GM23248 (cell line): Measurements from ENCODE around the gene HIC1. TPM values are rescaled to one million over a fixed set of nuclear protein-coding genes. Genes with fewer than 3 reads are reported as not detected.

ENCODE experiments used
- DNase-seq: peaks from one replicate; pipeline ENCODE4 v3.0.0-alpha.2; 2015
- H2AFZ ChIP-seq: fragments of 200-600 bp; sonication (generic); 2 replicates; pipeline ENCODE4 v1.6.1; 2016; ENCODE audit warnings: antibody characterized with exemption
- H3F3A ChIP-seq: fragments of 200-600 bp; sonication (generic); 2 replicates; pipeline ENCODE4 v1.6.1; 2016; ENCODE audit warnings: mild to moderate bottlenecking, antibody characterized with exemption, mixed run types; ENCODE audit not compliant: insufficient read depth
- H3K27ac ChIP-seq: fragments of 200-600 bp; sonication (generic); 2 replicates; pipeline ENCODE4 v1.5.1; 2016; ENCODE audit warnings: mild to moderate bottlenecking
- H3K27me3 ChIP-seq: fragments of 200-600 bp; sonication (generic); replicated peaks from 2 replicates; pipeline ENCODE4 v1.6.1; 2016; ENCODE audit warnings: mild to moderate bottlenecking; ENCODE audit not compliant: insufficient read depth
- H3K36me3 ChIP-seq: fragments of 200-600 bp; sonication (generic); 2 replicates; pipeline ENCODE4 v1.6.1; 2016; ENCODE audit warnings: low read depth, mild to moderate bottlenecking
- H3K4me1 ChIP-seq: fragments of 200-600 bp; sonication (generic); 2 replicates; pipeline ENCODE4 v1.6.1; 2016; ENCODE audit warnings: mild to moderate bottlenecking; ENCODE audit not compliant: insufficient read depth
- H3K4me2 ChIP-seq: fragments of 200-600 bp; sonication (generic); one replicate; pipeline ENCODE4 v1.6.1; 2016; ENCODE audit warnings: mild to moderate bottlenecking; ENCODE audit not compliant: unreplicated experiment
- H3K4me3 ChIP-seq: fragments of 200-600 bp; sonication (generic); 2 replicates; pipeline ENCODE4 v1.5.1; 2016; ENCODE audit warnings: mild to moderate bottlenecking
- H3K79me2 ChIP-seq: fragments of 200-600 bp; sonication (generic); 2 replicates; pipeline ENCODE4 v1.6.1; 2016; ENCODE audit warnings: mild to moderate bottlenecking; ENCODE audit not compliant: insufficient read depth
- H3K9ac ChIP-seq: fragments of 200-600 bp; sonication (generic); 2 replicates; pipeline ENCODE4 v1.6.1; 2016; ENCODE audit warnings: mild to moderate bottlenecking
- H3K9me2 ChIP-seq: fragments of 200-600 bp; sonication (generic); 2 replicates; pipeline ENCODE4 v1.6.1; 2016; ENCODE audit warnings: mixed run types, mild to moderate bottlenecking, moderate library complexity; ENCODE audit not compliant: insufficient read depth
- H3K9me3 ChIP-seq: fragments of 200-600 bp; sonication (generic); one replicate; pipeline ENCODE4 v1.6.1; 2017; ENCODE audit warnings: low read depth
- H4K20me1 ChIP-seq: fragments of 200-600 bp; sonication (generic); 2 replicates; pipeline ENCODE4 v1.6.0; 2016; ENCODE audit not compliant: insufficient read depth
- EZH2 ChIP-seq: fragments of 200-600 bp; sonication (generic); IDR thresholded peaks from 2 replicates; pipeline ENCODE4 v1.6.1; 2018; ENCODE audit warnings: antibody characterized with exemption, mild to moderate bottlenecking; ENCODE audit not compliant: insufficient read depth, poor library complexity, severe bottlenecking
- EZH2phosphoT487 ChIP-seq: fragments of 200-600 bp; sonication (generic); IDR thresholded peaks from 2 replicates; pipeline ENCODE4 v1.6.1; 2018; ENCODE audit warnings: antibody characterized with exemption, moderate library complexity, mild to moderate bottlenecking, low read depth; ENCODE audit not compliant: insufficient read depth
- WGBS, 2 experiments: methylation state at CpG; one replicate each; pipeline ENCODE4 v1.1.6; 2015 to 2017; ENCODE audit warnings: low lambda C conversion rate in 2 of 2, low coverage in 1 of 2; ENCODE audit errors: missing lambda C conversion rate in 2 of 2; 5-methylcytosine and 5-hydroxymethylcytosine counted together
- in situ Hi-C: fragments of 300-500 bp; cut with MboI; formaldehyde crosslinking; loops from 2 replicates; pipeline ENCODE4 v1.15.0; 2020
- microRNA counts: library from miRNA; unstranded; fragments of <30 nt; microRNA quantifications from one replicate; lab custom pipeline; 2016
- microRNA-seq: library from miRNA; unstranded; fragments of <30 nt; microRNA quantifications from one replicate; pipeline ENCODE4, GENCODE V29; 2016; ENCODE audit warnings: borderline number of aligned reads
- polyA plus RNA-seq: library from polyadenylated mRNA; unstranded; fragments of >200 nt; fragmentation: Nextera tagmentation; extraction: Ambion mirVana; gene quantifications from 2 replicates; pipeline ENCODE4 v1.2.1, GENCODE V29; 2016
- small RNA-seq: library from RNA; depleted of rRNA; stranded (forward); fragments of <200 nt; gene quantifications from one replicate; pipeline ENCODE3, GENCODE V24; 2014; ENCODE audit warnings: low read depth, low replicate concordance
- total RNA-seq: library from RNA; depleted of rRNA; stranded (reverse); fragments of >200 nt; shearing (Covaris generic); gene quantifications from 2 replicates; pipeline ENCODE4 v1.2.3, GENCODE V29; 2014; rRNA removed

The HIC1 gene
- total and polyA plus RNA-seq, 2 experiments from 2014 or later = 1.6 to 35.0 TPM

- WGBS, 2 experiments = 87 to 91% methylated on average over 6 of the region's 6 CpGs
- in situ Hi-C loops = no loop called here
- Histone ChIP-seq H3K79me2 (peaks cover 23% of the 10 kb centered on the region), H2AFZ (no peak overlapping the region), H3K9me2 (no peaks in the 10 kb centered on the region), H4K20me1 (no peaks in the 10 kb centered on the region), H3K4me3 (no peak overlapping the region), H3K27me3 (no peaks in the 10 kb centered on the region), H3K27ac (no peak overlapping the region), H3K9me3 (no peaks in the 10 kb centered on the region), H3F3A (no peaks in the 10 kb centered on the region), H3K4me1 (peaks cover 4% of the 10 kb centered on the region; the same call in 1 of the 2 replicates), H3K9ac (no peak overlapping the region), H3K4me2 (no peak overlapping the region), H3K36me3 (no peaks in the 10 kb centered on the region)
- no peak for DNase-seq
- TF ChIP-seq EZH2 = no peak
- no peak for TF ChIP-seq EZH2phosphoT487
Measured at GRCh38 chr17:2110436-2110835, 55.5 kb downstream of the HIC1 start.

DNA sequence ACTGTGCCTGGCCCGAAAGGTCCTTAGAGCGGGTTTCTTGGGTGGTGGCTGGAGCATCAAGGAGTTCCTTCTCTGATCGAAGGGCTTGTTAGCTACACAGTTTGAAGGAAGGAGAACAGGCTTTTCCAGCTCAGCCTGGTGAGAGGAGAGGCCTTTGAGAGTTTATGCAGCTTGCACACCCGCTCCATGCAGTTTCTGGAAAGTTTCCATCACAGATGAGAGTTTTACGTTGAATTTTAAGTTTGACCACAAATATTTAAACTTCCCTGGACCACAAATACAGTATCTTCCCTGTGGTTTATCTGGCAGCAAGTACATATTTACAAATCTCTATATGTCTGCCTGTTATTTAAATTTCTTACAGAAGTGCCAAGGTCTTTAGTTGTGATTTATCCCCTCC, 56.8 kb downstream of the HIC1 start:
- H3K4me1 ChIP-seq = peaks cover 4% of the 10 kb centered on the region; the same call in 1 of the 2 replicates
- WGBS, 2 experiments = 71 to 77% methylated on average over 5 of the region's 5 CpGs
- H3K36me3 ChIP-seq = no peaks in the 10 kb centered on the region
- H3K4me3 ChIP-seq = no peak overlapping the region
- no peak overlapping the region for H3K27ac ChIP-seq
- in situ Hi-C loops = no loop called here
- no peak overlapping the region for H3K9ac ChIP-seq
- no peak for TF ChIP-seq EZH2
- no peak for TF ChIP-seq EZH2phosphoT487
- H4K20me1 ChIP-seq = no peaks in the 10 kb centered on the region
- no peaks in the 10 kb centered on the region for H3F3A ChIP-seq
- peaks cover 29% of the 10 kb centered on the region for H3K79me2 ChIP-seq
- H3K27me3 ChIP-seq = no peaks in the 10 kb centered on the region
- H3K9me2 ChIP-seq = no peaks in the 10 kb centered on the region
- no peak overlapping the region for H2AFZ ChIP-seq
- H3K9me3 ChIP-seq = no peaks in the 10 kb centered on the region
- DNase-seq = peak; percentile 24
- H3K4me2 ChIP-seq = no peak overlapping the region

MicroRNAs encoded within 50 kb of the gene (microRNA counts, 767-probe panel; counts per million panel counts)
- microRNA hsa-miR-132-3p (lab: Ali Mortazavi, UCI) (7,080 counts per million, percentile 94 among the panel's probes with 10 or more counts), microRNA hsa-miR-212-3p (lab: Ali Mortazavi, UCI) (447 counts per million, percentile 86 among the panel's probes with 10 or more counts)

Small RNA genes within 50 kb of the gene (microRNA-seq; reads per million reads assigned to microRNA genes)
- gene MIR132 = 2,168 reads per million, percentile 83 among the genes with 10 or more reads in this experiment
- gene MIR212 = 80.3 reads per million, percentile 47 among the genes with 10 or more reads in this experiment

Small RNA genes within 50 kb of the gene (small RNA-seq; reads per million reads assigned to genes)
- gene AC090617.6 (not detected), gene AC090617.9 (not detected), gene MIR132 (1.2 reads per million, percentile 51 among the genes with 10 or more reads in this experiment), gene MIR212 (0.62 reads per million, percentile 11 among the genes with 10 or more reads in this experiment), gene OVCA2 (not detected)

Other genes starting within 250 kb of the HIC1 start
- gene SMYD4, start 225.2 kb upstream of the HIC1 start, total RNA-seq = 3.6 and 14.5 TPM in 2 replicates
- gene SMYD4, start 225.2 kb upstream of the HIC1 start, polyA plus RNA-seq = 5.3 and 7.5 TPM in 2 replicates
- 16.4 and 17.3 TPM in 2 replicates for gene RPA1, start 225.1 kb upstream of the HIC1 start, total RNA-seq
- gene RPA1, start 225.1 kb upstream of the HIC1 start, polyA plus RNA-seq = 37.1 and 45.9 TPM in 2 replicates
- gene RTN4RL1, start 29.8 kb upstream of the HIC1 start, total RNA-seq = 0.22 TPM in 1 of 2 replicates, not detected in the other
- not detected in 2 replicates for gene RTN4RL1, start 29.8 kb upstream of the HIC1 start, polyA plus RNA-seq
- gene DPH1, start 24.9 kb upstream of the HIC1 start, total RNA-seq = 51.2 and 58.1 TPM in 2 replicates
- 41.1 and 41.2 TPM in 2 replicates for gene DPH1, start 24.9 kb upstream of the HIC1 start, polyA plus RNA-seq
- 67.3 and 92.0 TPM in 2 replicates for gene OVCA2, start 13.1 kb upstream of the HIC1 start, total RNA-seq
- 63.5 and 66.1 TPM in 2 replicates for gene OVCA2, start 13.1 kb upstream of the HIC1 start, polyA plus RNA-seq
- 34.9 and 63.1 TPM in 2 replicates for gene SMG6, start 248.7 kb downstream of the HIC1 start, total RNA-seq
- 16.8 and 18.7 TPM in 2 replicates for gene SMG6, start 248.7 kb downstream of the HIC1 start, polyA plus RNA-seq
- 24.2 and 26.3 TPM in 2 replicates for gene SRR, start 248.8 kb downstream of the HIC1 start, total RNA-seq
- gene SRR, start 248.8 kb downstream of the HIC1 start, polyA plus RNA-seq = 28.8 and 29.8 TPM in 2 replicates